Uterus (tissue), 4 donors: ENCODE data around the gene FBH1. TPM values are rescaled to one million over a fixed set of nuclear protein-coding genes. Genes with fewer than 3 reads are reported as not detected.

ENCODE experiments used
- DNase-seq, 2 donors: peaks; one replicate each; pipeline ENCODE4 v3.0.0-alpha.2; 2019 to 2020
- H3K27ac ChIP-seq, 2 donors: fragments of 200-600 bp; sonication (generic); 1 replicate in 1 of 2; 2 replicates in 1 of 2; pipeline ENCODE4 v1.5.1; 2016 to 2018
- H3K27me3 ChIP-seq, 2 donors: fragments of 200-600 bp; sonication (generic); one replicate each; pipeline ENCODE4 v1.5.1; 2018 to 2019; ENCODE audit warnings: control low read depth in 1 of 2
- H3K36me3 ChIP-seq, 2 donors: fragments of 200-600 bp; sonication (generic); one replicate each; pipeline ENCODE4 v1.5.1; 2019; ENCODE audit warnings: control low read depth in 1 of 2
- H3K4me1 ChIP-seq, 2 donors: fragments of 200-600 bp; sonication (generic); one replicate each; pipeline ENCODE4 v1.5.1; 2018 to 2019; ENCODE audit warnings: control low read depth in 1 of 2
- H3K4me3 ChIP-seq, 2 donors: fragments of 200-600 bp; sonication (generic); 1 replicate in 1 of 2; 2 replicates in 1 of 2; pipeline ENCODE4 v1.5.1; 2018 to 2019; ENCODE audit warnings: mild to moderate bottlenecking in 1 of 2
- H3K9me3 ChIP-seq, 2 donors: fragments of 200-600 bp; sonication (generic); one replicate each; pipeline ENCODE4 v1.5.1; 2019; ENCODE audit warnings: control low read depth in 1 of 2
- POLR2A ChIP-seq, 2 donors: fragments of 450-650 bp; IDR thresholded peaks; one replicate each; pipeline ENCODE4 v1.6.1; 2016; ENCODE audit warnings: antibody characterized with exemption in 2 of 2, mild to moderate bottlenecking in 1 of 2, moderate library complexity in 1 of 2
- intact Hi-C: fragments of 100-400 bp; cut with DNase I; formaldehyde crosslinking; loops from one replicate; pipeline ENCODE4 v1.15.1; 2023; ENCODE audit warnings: low total_unique reads
- total RNA-seq, 4 donors: library from RNA; depleted of rRNA in 3 of 4; stranded (reverse); fragments of >200 nt in 3 of 4; gene quantifications; one replicate each; pipeline versions ENCODE4 v1.1.0 to v1.2.4, GENCODE V29; 2014 to 2023
- TF ChIP-seq, protein P1 (sequence below), 4 experiments: fragments of 200-600 bp in 2 of 4; fragments of 450-650 bp in 2 of 4; sonication (generic) in 2 of 4; IDR thresholded peaks; one replicate each; pipeline ENCODE4 v1.5.1; 2016 to 2019; ENCODE audit warnings: antibody characterized with exemption in 4 of 4, mild to moderate bottlenecking in 2 of 4, moderate library complexity in 1 of 4
- donor health status: DM: yes; HTN: yes; CAD: no.

FBH1 gene
- 100 to 1,000 TPM in 2 of 4 donors, 10 to 100 TPM in 2; 55.0 to 119 (median 85.8) TPM for total RNA-seq

DNA sequence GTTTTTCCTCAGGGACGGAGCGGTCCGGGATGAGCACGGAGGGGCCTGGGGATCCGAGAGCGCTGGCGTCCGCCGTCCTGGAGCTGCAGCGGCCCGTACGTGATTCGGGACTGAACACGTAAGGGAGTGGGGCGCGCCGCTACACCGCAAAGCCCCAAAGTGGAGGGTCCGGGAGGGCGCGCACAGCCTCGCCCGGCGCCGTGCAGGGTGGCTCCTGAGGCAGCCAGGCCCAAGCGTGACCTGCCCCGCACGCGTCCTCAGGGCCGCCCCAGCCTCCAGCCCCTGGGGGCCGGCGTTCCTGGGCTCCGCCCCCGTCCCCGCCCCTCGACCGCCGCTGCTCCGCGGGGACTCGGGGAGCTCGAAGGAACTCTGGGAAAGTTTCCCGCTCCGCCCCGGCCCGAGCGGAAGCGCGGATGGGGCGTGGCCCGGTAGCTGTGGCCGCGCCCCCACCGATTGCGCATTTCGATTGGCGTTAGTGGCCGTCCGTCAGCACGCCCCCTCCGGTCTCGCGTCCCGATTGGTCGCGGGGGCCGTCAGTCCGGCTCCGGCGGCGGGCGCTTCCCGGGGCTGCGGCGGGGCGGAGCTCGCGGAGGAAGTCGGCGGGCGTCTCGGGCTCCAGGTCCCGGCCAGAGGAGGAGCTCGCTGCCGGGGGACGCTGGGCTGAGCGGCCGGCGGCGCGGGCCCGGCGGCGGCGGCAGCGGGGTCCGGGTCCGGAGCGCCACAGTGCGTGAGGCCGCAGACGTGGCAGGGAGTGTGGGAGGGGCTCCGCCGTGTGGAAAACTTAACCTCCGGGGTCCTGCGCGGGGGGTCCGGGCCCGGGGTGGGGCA is at the start of gene FBH1, which contains the start of gene ANKRD16:
TSS of gene FBH1 (plus strand) at position 620 of the 828 bp plus-strand sequence. CDS start at position 723, 103 bp downstream.
TSS of gene ANKRD16 (minus strand) at position 270 of the 828 bp plus-strand sequence. CDS start 539 bp downstream, outside the sequence.
- Histone ChIP-seq H3K9me3 (no peaks in the 10 kb centered on the region), H3K4me1 (peaks cover 0 to 10% of the 10 kb centered on the region in 2 donors), H3K4me3 (peak within 1 kb of the TSS; percentile 94 to 99), H3K27me3 (no peaks in the 10 kb centered on the region), H3K36me3 (no peaks in the 10 kb centered on the region), H3K27ac (peak within 1 kb of the TSS; percentile 86 to 88)
- intact Hi-C loops: no loop called here
- peak; percentile 65 to 78 for TF ChIP-seq POLR2A (IDR thresholded peaks at IDR 0.05)
- TF ChIP-seq, protein P1, sequence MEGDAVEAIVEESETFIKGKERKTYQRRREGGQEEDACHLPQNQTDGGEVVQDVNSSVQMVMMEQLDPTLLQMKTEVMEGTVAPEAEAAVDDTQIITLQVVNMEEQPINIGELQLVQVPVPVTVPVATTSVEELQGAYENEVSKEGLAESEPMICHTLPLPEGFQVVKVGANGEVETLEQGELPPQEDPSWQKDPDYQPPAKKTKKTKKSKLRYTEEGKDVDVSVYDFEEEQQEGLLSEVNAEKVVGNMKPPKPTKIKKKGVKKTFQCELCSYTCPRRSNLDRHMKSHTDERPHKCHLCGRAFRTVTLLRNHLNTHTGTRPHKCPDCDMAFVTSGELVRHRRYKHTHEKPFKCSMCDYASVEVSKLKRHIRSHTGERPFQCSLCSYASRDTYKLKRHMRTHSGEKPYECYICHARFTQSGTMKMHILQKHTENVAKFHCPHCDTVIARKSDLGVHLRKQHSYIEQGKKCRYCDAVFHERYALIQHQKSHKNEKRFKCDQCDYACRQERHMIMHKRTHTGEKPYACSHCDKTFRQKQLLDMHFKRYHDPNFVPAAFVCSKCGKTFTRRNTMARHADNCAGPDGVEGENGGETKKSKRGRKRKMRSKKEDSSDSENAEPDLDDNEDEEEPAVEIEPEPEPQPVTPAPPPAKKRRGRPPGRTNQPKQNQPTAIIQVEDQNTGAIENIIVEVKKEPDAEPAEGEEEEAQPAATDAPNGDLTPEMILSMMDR (IDR thresholded peaks at IDR 0.05): peak in 3 of 4 experiments; percentile 2 to 8 (median 7)
- DNase-seq: peak; percentile 97 to 99

DNA sequence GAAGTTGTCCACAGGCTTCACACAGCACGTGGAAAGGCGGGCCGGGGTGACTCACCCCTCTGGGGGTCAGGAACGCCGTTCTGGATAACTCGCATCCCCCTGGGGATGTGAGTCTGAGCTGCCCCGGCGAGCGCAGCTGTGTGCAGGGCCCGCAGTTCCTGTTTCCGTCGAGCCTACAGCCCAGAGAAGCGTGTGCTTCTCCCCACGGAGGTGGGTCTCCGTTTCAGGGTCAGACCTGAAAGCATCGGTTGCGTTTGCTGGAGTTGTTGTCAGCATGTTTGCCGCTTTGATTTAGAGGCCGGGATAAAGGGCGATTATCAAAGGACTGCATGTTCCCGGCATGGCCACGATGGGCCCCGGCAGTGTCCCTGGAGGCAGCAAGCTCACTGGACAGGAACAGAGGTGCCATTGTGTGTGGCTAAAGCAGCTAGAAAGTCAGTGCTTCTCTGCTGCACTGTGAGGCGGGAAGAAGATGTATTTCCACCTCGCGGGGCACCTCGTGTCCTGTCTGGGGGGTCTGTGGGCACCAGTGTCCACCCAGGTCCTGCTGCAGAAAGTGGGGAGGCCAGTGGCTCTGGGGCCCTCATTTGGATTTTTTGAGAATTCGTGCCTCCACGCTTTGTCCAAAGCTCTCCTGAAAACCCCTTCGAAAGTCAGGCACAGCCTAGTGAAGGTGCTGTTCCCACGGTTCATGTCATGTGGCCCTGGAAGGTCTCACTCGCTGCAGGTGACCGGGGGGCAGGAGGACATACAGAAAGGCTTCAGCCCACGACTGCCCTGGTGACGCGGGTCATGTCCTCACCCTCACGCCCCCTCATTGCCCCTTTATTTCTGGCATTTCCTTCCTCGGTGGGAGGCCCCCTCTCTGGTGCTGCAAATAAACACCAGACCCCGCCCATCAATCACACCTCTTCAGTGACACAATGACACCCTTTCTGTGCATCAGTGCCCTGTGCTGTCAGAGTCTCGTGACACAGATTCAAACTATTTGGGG is 49.4 kb upstream of the FBH1 start:
- TF ChIP-seq, protein P1 (IDR thresholded peaks at IDR 0.05): no peak
- TF ChIP-seq POLR2A (IDR thresholded peaks at IDR 0.05): no peak
- Histone ChIP-seq H3K9me3 (no peaks in the 10 kb centered on the region), H3K4me1 (no peaks in the 10 kb centered on the region), H3K27ac (no peak overlapping the region), H3K36me3 (no peaks in the 10 kb centered on the region), H3K4me3 (no peak overlapping the region), H3K27me3 (no peaks in the 10 kb centered on the region)
- DNase-seq: no peak
- intact Hi-C loops: no loop called here

DNA sequence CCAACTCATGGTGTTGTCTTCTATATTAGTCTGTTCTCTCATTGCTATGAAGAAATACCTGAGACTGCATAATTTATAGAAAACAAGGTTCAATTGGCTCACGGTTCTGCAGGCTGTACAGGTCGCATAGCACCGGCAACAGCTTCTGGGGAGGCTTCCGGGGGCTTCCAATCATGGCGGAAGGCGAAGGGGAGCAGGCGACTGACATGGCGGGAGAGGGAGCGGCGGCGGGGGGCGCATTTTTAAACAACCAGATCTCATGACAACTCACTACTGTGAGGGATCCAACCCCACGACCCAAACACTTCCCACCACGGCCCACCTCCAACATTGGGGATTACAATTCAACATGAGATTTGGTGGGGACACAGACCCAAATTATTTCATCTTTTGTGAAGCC is 48.1 kb upstream of the FBH1 start:
- H3K36me3 ChIP-seq: no peaks in the 10 kb centered on the region
- no peaks in the 10 kb centered on the region for H3K27me3 ChIP-seq
- intact Hi-C loops: no loop called here
- H3K9me3 ChIP-seq: no peaks in the 10 kb centered on the region
- no peak overlapping the region for H3K4me3 ChIP-seq
- TF ChIP-seq, protein P1 (IDR thresholded peaks at IDR 0.05): no peak
- no peak for TF ChIP-seq POLR2A (IDR thresholded peaks at IDR 0.05)
- H3K4me1 ChIP-seq: no peaks in the 10 kb centered on the region
- no peak for DNase-seq
- H3K27ac ChIP-seq: no peak overlapping the region

DNA sequence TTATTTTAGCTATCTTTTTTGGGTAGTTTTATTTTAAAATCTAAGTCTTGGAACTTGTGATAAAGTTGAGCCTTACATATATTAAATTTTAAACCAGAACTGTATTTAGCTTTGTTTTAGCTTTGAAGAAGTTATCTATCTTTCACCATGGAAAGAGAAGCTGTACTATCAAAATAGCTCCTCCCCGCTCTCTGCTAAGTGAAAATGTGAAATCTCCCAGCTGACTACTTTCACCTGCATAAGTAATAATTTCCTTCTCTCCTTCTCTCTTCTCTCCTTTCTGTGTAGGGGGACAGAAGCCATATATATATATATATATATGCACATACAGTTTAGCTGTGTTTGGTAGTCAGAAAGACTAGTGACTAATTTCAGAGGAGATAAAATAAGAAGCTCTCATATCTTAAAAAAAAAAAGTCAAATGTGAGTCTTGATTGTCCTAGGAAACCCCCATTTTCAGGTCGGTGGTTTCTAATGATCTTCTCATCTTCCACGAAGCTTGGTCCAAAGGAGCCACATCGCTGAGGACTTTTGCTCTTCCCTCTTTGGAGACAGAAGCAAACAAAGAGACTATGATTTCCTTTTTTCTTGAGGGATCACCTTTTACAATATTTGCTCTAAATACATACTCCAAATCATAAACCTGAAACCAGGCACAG is 46.2 kb upstream of the FBH1 start:
- no peaks in the 10 kb centered on the region for H3K27me3 ChIP-seq
- intact Hi-C loops: no loop called here
- no peaks in the 10 kb centered on the region for H3K36me3 ChIP-seq
- no peaks in the 10 kb centered on the region for H3K4me1 ChIP-seq
- H3K4me3 ChIP-seq: no peak overlapping the region
- DNase-seq: no peak
- no peak overlapping the region for H3K27ac ChIP-seq
- H3K9me3 ChIP-seq: no peaks in the 10 kb centered on the region
- TF ChIP-seq POLR2A (IDR thresholded peaks at IDR 0.05): no peak
- TF ChIP-seq, protein P1 (IDR thresholded peaks at IDR 0.05): no peak
